ENCODE measurements around the gene NUDT16L1. TPM values are rescaled to one million over a fixed set of nuclear protein-coding genes. Genes with fewer than 3 reads are reported as not detected.

Gene NUDT16L1
- total and polyA plus RNA-seq, 9 of the 15 experiments (the other 6 are each of a cell fraction or from before 2014, with no cell fraction given) = 1.4 to 37.6 (median 13.7) TPM

DNA sequence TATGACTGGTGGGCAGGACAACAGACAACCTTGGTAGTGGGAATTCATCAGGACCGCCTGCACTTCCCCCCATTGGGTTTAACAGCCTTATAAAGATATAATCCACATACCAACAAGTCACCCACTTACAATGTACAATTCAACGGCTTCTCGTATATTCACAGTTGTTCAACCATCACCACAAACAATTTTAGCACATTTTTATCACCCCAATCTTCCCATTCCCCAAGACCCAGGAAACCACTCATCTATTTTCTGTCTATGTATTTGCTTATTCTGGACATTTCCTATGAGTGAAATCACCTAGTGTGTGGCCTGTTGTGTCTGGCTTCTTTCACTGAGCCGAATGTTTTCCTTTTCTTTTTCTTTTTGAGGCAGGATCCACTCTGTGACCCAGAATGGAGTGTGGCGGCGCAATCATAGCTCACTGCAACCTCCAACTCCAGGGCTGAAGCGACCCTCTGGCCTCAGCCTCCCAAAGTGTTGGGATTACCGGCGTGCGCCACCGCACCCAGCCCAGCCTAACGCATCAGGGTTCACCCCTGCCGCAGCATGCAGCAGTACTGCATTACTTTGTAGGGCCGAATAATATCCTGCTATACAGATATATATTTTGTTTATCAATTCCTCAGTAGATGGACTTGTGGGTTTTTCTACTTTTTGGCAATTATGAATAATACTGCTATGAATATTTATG, 29.9 kb downstream of the NUDT16L1 start (continued):
- no peak for TF ChIP-seq ZNF436 (CRISPR knock-in tag; IDR thresholded peaks at IDR 0.05)
- no peak for TF ChIP-seq PTBP1 (IDR thresholded peaks at IDR 0.05; ENCODE audit: low read depth, low read length)
- no peak for TF ChIP-seq SREBF1 (IDR thresholded peaks at IDR 0.05; ENCODE audit: borderline replicate concordance, low read depth, low read length)
- TF ChIP-seq, protein P1, sequence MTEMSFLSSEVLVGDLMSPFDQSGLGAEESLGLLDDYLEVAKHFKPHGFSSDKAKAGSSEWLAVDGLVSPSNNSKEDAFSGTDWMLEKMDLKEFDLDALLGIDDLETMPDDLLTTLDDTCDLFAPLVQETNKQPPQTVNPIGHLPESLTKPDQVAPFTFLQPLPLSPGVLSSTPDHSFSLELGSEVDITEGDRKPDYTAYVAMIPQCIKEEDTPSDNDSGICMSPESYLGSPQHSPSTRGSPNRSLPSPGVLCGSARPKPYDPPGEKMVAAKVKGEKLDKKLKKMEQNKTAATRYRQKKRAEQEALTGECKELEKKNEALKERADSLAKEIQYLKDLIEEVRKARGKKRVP (CRISPR knock-in tag; IDR thresholded peaks at IDR 0.05) = no peak
- TF ChIP-seq MBD2 (IDR thresholded peaks at IDR 0.05; ENCODE audit: borderline replicate concordance, low read depth) = no peak
- TF ChIP-seq, protein P2, sequence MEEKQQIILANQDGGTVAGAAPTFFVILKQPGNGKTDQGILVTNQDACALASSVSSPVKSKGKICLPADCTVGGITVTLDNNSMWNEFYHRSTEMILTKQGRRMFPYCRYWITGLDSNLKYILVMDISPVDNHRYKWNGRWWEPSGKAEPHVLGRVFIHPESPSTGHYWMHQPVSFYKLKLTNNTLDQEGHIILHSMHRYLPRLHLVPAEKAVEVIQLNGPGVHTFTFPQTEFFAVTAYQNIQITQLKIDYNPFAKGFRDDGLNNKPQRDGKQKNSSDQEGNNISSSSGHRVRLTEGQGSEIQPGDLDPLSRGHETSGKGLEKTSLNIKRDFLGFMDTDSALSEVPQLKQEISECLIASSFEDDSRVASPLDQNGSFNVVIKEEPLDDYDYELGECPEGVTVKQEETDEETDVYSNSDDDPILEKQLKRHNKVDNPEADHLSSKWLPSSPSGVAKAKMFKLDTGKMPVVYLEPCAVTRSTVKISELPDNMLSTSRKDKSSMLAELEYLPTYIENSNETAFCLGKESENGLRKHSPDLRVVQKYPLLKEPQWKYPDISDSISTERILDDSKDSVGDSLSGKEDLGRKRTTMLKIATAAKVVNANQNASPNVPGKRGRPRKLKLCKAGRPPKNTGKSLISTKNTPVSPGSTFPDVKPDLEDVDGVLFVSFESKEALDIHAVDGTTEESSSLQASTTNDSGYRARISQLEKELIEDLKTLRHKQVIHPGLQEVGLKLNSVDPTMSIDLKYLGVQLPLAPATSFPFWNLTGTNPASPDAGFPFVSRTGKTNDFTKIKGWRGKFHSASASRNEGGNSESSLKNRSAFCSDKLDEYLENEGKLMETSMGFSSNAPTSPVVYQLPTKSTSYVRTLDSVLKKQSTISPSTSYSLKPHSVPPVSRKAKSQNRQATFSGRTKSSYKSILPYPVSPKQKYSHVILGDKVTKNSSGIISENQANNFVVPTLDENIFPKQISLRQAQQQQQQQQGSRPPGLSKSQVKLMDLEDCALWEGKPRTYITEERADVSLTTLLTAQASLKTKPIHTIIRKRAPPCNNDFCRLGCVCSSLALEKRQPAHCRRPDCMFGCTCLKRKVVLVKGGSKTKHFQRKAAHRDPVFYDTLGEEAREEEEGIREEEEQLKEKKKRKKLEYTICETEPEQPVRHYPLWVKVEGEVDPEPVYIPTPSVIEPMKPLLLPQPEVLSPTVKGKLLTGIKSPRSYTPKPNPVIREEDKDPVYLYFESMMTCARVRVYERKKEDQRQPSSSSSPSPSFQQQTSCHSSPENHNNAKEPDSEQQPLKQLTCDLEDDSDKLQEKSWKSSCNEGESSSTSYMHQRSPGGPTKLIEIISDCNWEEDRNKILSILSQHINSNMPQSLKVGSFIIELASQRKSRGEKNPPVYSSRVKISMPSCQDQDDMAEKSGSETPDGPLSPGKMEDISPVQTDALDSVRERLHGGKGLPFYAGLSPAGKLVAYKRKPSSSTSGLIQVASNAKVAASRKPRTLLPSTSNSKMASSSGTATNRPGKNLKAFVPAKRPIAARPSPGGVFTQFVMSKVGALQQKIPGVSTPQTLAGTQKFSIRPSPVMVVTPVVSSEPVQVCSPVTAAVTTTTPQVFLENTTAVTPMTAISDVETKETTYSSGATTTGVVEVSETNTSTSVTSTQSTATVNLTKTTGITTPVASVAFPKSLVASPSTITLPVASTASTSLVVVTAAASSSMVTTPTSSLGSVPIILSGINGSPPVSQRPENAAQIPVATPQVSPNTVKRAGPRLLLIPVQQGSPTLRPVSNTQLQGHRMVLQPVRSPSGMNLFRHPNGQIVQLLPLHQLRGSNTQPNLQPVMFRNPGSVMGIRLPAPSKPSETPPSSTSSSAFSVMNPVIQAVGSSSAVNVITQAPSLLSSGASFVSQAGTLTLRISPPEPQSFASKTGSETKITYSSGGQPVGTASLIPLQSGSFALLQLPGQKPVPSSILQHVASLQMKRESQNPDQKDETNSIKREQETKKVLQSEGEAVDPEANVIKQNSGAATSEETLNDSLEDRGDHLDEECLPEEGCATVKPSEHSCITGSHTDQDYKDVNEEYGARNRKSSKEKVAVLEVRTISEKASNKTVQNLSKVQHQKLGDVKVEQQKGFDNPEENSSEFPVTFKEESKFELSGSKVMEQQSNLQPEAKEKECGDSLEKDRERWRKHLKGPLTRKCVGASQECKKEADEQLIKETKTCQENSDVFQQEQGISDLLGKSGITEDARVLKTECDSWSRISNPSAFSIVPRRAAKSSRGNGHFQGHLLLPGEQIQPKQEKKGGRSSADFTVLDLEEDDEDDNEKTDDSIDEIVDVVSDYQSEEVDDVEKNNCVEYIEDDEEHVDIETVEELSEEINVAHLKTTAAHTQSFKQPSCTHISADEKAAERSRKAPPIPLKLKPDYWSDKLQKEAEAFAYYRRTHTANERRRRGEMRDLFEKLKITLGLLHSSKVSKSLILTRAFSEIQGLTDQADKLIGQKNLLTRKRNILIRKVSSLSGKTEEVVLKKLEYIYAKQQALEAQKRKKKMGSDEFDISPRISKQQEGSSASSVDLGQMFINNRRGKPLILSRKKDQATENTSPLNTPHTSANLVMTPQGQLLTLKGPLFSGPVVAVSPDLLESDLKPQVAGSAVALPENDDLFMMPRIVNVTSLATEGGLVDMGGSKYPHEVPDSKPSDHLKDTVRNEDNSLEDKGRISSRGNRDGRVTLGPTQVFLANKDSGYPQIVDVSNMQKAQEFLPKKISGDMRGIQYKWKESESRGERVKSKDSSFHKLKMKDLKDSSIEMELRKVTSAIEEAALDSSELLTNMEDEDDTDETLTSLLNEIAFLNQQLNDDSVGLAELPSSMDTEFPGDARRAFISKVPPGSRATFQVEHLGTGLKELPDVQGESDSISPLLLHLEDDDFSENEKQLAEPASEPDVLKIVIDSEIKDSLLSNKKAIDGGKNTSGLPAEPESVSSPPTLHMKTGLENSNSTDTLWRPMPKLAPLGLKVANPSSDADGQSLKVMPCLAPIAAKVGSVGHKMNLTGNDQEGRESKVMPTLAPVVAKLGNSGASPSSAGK (IDR thresholded peaks at IDR 0.05) = no peak
- TF ChIP-seq, protein P3, sequence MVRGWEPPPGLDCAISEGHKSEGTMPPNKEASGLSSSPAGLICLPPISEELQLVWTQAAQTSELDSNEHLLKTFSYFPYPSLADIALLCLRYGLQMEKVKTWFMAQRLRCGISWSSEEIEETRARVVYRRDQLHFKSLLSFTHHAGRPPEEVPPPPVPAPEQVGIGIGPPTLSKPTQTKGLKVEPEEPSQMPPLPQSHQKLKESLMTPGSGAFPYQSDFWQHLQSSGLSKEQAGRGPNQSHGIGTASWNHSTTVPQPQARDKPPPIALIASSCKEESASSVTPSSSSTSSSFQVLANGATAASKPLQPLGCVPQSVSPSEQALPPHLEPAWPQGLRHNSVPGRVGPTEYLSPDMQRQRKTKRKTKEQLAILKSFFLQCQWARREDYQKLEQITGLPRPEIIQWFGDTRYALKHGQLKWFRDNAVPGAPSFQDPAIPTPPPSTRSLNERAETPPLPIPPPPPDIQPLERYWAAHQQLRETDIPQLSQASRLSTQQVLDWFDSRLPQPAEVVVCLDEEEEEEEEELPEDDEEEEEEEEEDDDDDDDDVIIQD (CRISPR knock-in tag; IDR thresholded peaks at IDR 0.05) = no peak
- TF ChIP-seq WHSC1 (IDR thresholded peaks at IDR 0.05; ENCODE audit: low read length) = no peak
- TF ChIP-seq ZNF143 (CRISPR knock-in tag; IDR thresholded peaks at IDR 0.05) = no peak
- no peak for TF ChIP-seq SMARCA4 (IDR thresholded peaks at IDR 0.05)
- no peak for TF ChIP-seq HDAC8 (tag; IDR thresholded peaks at IDR 0.05)
